NCI-H524 treated with DMSO at 0.1 percent for 48 hours (cell line): ENCODE results near the gene GALNT18.

Experiments
- DNase-seq: peaks from one replicate; lab custom pipeline; 2025; lab: John Stamatoyannopoulos, UW

The GALNT18 gene

DNA sequence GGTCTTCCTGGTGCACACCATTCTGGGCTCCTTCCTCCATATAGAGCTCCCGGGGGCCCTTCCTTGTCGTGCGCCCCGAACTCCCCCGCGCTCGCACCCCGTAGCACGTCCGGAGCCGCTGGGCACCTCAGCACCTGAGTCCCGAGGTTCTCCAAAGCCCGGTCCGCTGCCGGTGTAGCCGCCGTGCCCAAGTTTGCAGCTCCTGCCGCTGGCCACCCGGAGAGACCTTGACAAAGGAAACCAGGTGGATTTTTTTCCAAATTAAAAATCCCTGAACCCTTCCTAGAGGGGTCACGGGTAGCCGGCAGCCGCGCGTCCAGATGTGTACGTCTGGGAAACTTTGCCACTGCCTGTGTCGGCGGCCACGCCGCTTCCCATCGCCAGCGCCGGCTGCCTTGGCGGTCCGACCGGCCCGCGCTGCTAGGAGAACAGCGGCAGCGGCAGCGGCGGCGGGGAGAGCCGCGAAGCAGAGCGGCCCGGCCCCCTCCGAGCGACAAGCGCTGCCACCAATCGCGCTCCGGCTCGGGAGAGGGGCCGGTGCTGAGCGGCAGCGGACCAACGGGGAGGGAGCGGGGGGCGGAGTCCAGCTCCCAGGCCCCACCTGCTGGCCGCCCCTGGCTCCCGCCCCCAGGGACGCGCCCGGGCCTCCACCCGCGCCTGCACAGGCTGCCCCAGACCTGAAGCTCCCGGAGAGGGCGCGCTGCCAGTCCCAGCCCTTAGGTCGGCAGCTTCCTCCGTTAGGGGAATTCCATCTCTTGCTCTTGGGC is at the start of gene GALNT18:
GALNT18 (minus strand) TSS at position 433 of the 767 bp plus-strand sequence.
- DNase-seq = peak; percentile 72

GRCh38 chr11:11670574-11670973 is 48.8 kb upstream of the GALNT18 start:
- no peak for DNase-seq

GRCh38 chr11:11669233-11669846 is 47.5 kb upstream of the GALNT18 start:
- DNase-seq = no peak

- no peak for DNase-seq
Observed at GRCh38 chr11:11668781-11669180, 47.0 kb upstream of the GALNT18 start.

DNA sequence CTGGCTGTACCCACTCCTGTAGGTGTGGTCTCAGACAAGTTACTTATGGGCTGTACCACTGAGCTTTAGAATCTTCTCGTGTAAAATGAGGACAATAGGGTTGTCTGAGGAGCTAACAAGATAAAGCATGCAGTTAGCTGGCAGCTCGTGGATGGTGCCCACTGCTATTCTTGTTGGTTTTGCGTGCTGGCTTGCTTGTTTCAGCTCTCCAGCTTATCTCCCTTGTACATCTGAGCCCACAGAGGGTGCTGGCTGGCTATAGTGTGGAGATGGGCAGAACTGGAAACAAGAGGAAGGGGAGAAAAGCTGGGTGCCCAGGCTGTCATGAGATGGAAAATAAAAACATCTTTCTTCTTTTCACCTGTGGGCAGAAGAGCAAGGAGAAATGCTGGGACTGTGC is 46.5 kb upstream of the GALNT18 start:
- no peak for DNase-seq

DNA sequence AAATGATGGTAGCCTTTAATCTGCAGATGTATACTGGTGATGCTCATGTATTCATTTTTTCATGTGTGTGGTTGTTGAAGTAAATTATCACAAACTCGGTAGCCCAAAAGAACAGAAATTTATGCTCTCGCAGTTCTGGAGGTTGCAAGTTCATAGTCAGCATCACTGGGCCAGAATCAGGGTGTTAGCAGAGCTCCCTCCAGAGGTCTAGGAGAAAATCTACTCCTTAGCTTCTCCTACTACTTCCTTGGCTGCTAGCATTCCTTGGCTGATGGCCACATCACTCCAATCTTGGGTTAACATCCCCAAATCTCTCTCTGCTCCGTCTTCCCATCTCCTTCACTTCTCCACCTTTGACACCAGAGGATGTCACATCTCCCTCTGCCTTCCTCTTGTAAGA is 45.3 kb upstream of the GALNT18 start:
- DNase-seq = no peak

GRCh38 chr11:11665407-11665806 is 43.6 kb upstream of the GALNT18 start:
- no peak for DNase-seq

DNA sequence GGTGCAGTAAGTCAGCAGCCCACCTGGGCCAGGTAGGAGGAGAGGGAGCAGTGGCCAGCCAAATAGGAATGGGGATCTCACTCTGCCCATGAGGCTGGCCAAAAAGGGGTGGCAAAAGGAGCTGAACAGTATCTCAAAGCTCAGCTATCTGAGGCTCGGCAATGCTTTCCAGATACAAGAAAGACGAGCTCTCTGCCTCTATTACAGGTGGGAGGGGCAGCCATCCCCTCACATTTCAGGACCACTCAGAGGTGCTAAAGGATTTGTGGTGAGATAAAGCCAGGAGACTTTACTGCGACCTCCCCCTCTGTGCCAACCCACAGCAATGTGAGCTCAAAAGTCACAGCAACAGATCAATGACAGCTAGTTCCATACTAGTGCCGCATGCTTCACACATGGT is 42.1 kb upstream of the GALNT18 start:
- no peak for DNase-seq

DNA sequence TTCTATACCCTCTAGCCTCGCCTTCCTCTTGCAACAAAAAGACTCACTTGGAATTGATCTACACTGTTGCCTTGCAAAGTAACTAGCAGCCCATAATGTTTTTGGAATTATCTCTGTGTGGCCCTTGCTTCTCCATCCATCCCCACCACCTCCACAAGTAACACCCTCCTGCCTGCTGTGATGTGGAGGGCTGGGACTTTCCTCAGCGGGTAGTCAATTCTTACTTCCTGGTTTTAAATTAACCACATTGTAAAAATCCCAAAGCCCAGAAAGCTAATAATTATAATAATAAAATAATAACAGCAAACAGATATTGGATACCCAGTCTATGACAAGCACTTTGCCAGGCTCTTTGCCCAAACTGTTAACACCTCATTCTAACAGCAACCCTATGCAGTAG is 40.8 kb upstream of the GALNT18 start:
- no peak for DNase-seq

GRCh38 chr11:11661326-11662040 is 39.7 kb upstream of the GALNT18 start:
- peak; percentile 92 for DNase-seq

- DNase-seq = no peak
Observed at GRCh38 chr11:11660363-11660740, 38.5 kb upstream of the GALNT18 start.

- peak; percentile 86 for DNase-seq
Observed at GRCh38 chr11:11659567-11660362, 38.0 kb upstream of the GALNT18 start.

GRCh38 chr11:11657218-11657955 is 35.6 kb upstream of the GALNT18 start:
- no peak for DNase-seq

DNA sequence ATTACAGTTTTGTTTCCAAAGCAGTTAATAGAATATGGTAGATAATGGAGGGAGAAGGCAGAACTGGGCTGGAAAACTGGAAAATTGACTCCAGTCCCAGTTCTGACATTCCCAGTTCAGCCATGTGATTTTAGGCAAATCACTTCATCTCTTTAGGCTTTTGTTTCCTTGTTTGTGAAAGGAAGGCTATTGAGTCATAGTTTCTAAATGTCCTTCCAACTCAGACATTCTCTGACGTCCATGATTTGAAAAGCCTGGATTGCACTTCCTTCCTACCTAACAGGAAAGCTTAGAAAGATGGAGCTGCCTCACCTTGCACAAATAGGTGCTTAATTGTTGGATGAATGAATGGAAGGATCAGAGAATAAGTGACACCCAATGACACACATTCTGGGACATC is 19.8 kb upstream of the GALNT18 start:
- DNase-seq = no peak

GRCh38 chr11:11640996-11641395 is 19.2 kb upstream of the GALNT18 start:
- DNase-seq = no peak

- no peak for DNase-seq
Observed at GRCh38 chr11:11640152-11640551, 18.3 kb upstream of the GALNT18 start.

- no peak for DNase-seq
Observed at GRCh38 chr11:11636671-11637070, 14.9 kb upstream of the GALNT18 start.

DNA sequence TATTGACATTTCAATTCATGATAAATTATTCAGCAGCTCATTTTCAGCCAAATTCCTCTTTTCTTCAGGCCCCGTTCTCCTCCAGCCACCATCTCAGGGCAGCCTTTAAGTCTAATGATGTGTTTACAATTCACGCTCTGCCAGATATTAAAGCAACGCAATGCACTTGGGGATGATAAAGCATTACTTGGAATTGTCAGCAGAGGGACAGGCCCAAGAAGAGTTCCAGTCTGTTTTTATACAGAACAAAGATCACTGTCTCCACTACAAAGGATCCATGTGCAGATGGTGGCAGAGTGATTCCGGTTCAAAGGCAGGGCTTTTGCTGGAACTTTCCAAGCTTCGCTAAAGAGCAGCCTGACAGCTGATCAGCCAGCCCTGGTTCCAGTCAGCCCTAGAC is 13.6 kb upstream of the GALNT18 start:
- DNase-seq = no peak

DNA sequence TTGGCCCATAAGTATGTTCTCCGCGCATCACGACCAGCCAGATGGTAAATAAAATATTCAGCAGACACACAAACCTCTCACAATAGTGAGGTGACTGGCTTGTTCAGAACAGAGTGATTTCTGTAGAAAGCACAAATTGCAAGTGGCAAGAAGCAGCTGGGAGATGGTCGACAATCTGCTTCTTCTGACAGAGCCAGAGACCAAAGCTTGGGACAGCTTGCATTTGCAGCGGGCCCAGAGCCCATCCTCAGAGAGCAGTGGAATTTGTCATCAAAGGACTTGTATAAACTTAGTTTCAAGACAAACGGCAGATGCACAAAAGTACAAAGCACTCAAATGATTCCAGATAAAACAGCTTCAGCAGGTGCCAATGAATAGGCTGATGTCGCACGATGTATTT is 7.6 kb upstream of the GALNT18 start:
- DNase-seq = no peak

DNA sequence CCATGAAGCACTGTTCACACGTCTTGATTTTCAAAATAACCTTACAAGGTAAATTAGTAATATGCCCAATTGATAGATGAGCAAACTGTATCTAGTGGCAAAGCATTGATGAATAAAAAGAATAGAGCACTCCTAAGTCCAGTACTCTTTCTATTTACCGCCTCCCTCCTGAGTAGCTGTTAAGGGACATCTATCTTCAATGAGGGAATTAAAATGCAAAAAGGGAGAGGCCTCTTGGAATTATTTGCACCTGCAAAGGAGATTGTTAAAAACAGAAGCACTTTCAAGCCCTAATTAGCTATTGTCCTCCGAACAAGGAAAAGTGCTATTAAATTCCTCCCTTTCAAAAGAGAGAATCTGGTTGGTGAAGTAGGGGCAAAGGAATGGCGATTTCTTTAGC is 6.8 kb upstream of the GALNT18 start:
- DNase-seq = no peak

DNA sequence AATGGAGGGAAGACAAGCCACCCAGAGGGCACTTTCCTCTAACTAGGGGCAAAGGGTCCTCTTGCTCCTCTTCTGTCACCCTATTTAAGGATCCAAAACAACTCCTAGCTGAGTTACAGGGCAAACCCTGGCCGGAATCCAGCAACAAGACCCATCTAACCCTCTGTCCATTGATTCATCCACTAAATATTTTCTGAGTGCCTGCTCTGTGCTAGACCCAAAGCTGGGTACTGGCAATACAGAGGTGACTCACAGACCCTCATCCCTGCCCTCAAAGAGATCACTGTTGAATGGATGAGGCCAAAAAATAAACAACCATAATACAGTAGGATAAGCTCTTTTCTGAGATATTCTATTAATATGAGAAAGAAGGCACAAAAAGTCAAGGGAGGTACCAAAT is 4.3 kb upstream of the GALNT18 start:
- no peak for DNase-seq

GRCh38 chr11:11624926-11625325 is 3.1 kb upstream of the GALNT18 start:
- DNase-seq = no peak
